ENCODE data around the gene ENTPD6.

- TF ChIP-seq ZNF155 (tag by site-specific recombination; IDR thresholded peaks at IDR 0.05) (no peak), ZNF350 (tag by site-specific recombination; IDR thresholded peaks at IDR 0.05) (no peak), ZNF792 (tag by site-specific recombination; IDR thresholded peaks at IDR 0.05) (no peak), ZNF133 (tag by site-specific recombination; IDR thresholded peaks at IDR 0.05) (no peak), HOXA7 (CRISPR knock-in tag; IDR thresholded peaks at IDR 0.05; ENCODE audit: borderline replicate concordance) (no peak), ZNF621 (tag by site-specific recombination; IDR thresholded peaks at IDR 0.05) (no peak), GFI1B (tag by site-specific recombination; IDR thresholded peaks at IDR 0.05) (no peak), WT1 (tag by site-specific recombination; IDR thresholded peaks at IDR 0.05) (no peak)
- TF ChIP-seq, protein P1, sequence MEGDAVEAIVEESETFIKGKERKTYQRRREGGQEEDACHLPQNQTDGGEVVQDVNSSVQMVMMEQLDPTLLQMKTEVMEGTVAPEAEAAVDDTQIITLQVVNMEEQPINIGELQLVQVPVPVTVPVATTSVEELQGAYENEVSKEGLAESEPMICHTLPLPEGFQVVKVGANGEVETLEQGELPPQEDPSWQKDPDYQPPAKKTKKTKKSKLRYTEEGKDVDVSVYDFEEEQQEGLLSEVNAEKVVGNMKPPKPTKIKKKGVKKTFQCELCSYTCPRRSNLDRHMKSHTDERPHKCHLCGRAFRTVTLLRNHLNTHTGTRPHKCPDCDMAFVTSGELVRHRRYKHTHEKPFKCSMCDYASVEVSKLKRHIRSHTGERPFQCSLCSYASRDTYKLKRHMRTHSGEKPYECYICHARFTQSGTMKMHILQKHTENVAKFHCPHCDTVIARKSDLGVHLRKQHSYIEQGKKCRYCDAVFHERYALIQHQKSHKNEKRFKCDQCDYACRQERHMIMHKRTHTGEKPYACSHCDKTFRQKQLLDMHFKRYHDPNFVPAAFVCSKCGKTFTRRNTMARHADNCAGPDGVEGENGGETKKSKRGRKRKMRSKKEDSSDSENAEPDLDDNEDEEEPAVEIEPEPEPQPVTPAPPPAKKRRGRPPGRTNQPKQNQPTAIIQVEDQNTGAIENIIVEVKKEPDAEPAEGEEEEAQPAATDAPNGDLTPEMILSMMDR (tag by site-specific recombination; IDR thresholded peaks at IDR 0.05): no peak
- TF ChIP-seq, protein P2, sequence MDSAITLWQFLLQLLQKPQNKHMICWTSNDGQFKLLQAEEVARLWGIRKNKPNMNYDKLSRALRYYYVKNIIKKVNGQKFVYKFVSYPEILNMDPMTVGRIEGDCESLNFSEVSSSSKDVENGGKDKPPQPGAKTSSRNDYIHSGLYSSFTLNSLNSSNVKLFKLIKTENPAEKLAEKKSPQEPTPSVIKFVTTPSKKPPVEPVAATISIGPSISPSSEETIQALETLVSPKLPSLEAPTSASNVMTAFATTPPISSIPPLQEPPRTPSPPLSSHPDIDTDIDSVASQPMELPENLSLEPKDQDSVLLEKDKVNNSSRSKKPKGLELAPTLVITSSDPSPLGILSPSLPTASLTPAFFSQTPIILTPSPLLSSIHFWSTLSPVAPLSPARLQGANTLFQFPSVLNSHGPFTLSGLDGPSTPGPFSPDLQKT (IDR thresholded peaks at IDR 0.05; ENCODE audit: borderline replicate concordance, low read depth, low read length): no peak
- TF ChIP-seq, protein P3, sequence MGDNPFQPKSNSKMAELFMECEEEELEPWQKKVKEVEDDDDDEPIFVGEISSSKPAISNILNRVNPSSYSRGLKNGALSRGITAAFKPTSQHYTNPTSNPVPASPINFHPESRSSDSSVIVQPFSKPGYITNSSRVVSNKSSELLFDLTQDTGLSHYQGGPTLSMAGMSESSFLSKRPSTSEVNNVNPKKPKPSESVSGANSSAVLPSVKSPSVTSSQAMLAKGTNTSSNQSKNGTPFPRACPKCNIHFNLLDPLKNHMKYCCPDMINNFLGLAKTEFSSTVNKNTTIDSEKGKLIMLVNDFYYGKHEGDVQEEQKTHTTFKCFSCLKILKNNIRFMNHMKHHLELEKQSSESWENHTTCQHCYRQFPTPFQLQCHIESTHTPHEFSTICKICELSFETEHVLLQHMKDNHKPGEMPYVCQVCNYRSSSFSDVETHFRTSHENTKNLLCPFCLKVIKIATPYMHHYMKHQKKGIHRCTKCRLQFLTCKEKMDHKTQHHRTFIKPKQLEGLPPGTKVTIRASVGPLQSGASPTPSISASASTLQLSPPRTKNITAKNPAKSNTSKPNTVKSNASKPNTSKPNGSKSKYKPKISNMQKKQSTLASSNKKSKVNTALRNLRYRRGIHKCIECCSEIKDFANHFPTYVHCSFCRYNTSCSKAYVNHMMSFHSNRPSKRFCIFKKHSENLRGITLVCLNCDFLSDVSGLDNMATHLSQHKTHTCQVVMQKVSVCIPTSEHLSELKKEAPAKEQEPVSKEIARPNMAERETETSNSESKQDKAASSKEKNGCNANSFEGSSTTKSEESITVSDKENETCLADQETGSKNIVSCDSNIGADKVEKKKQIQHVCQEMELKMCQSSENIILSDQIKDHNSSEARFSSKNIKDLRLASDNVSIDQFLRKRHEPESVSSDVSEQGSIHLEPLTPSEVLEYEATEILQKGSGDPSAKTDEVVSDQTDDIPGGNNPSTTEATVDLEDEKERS (tag by site-specific recombination; IDR thresholded peaks at IDR 0.05): no peak
These were observed 56.7 kb downstream of the ENTPD6 start for GRCh38 chr20:25252230-25252651.

All from HEK293 (cell line).